BE2C (cell line): ENCODE data around the gene ZCCHC2.

Experiments
- DNase-seq: peaks from one replicate; pipeline ENCODE4 v3.0.0-alpha.2; 2020
- H3K27me3 ChIP-seq: fragments of 250-450 bp; sonication (Bioruptor Pico); 2 replicates; pipeline ENCODE4 v1.5.1; 2020; ENCODE audit warnings: mild to moderate bottlenecking
- H3K36me3 ChIP-seq: fragments of 250-450 bp; sonication (Bioruptor Pico); 2 replicates; pipeline ENCODE4 v1.5.1; 2020; ENCODE audit warnings: mild to moderate bottlenecking
- H3K4me1 ChIP-seq: fragments of 250-450 bp; sonication (Bioruptor Pico); 2 replicates; pipeline ENCODE4 v1.5.1; 2020
- H3K4me3 ChIP-seq: 2 replicates; pipeline ENCODE4 v1.5.1; 2011; ENCODE audit warnings: low read depth, low read length
- H3K9me3 ChIP-seq: fragments of 250-450 bp; sonication (Bioruptor Pico); 2 replicates; pipeline ENCODE4 v1.5.1; 2020
- CTCF ChIP-seq: IDR thresholded peaks from 2 replicates; pipeline ENCODE4 v1.5.1; 2012; ENCODE audit warnings: mild to moderate bottlenecking, low read depth, low read length

The ZCCHC2 gene

GRCh38 chr18:62537042-62537894, 14.4 kb downstream of the ZCCHC2 start:
- no peak for TF ChIP-seq CTCF
- no peak for DNase-seq
- H3K27me3 ChIP-seq: no peaks in the 10 kb centered on the region

GRCh38 chr18:62537946-62538345, 15.1 kb downstream of the ZCCHC2 start:
- no peaks in the 10 kb centered on the region for H3K4me1 ChIP-seq
- no peak for DNase-seq
- no peaks in the 10 kb centered on the region for H3K27me3 ChIP-seq
- no peak overlapping the region for H3K4me3 ChIP-seq
- no peaks in the 10 kb centered on the region for H3K9me3 ChIP-seq
- TF ChIP-seq CTCF: no peak
- H3K36me3 ChIP-seq: no peaks in the 10 kb centered on the region

More at GRCh38 chr18:62537042-62537894, 14.4 kb downstream of the ZCCHC2 start:
- no peaks in the 10 kb centered on the region for H3K36me3 ChIP-seq
- H3K9me3 ChIP-seq: no peaks in the 10 kb centered on the region
- H3K4me1 ChIP-seq: no peaks in the 10 kb centered on the region
- no peak overlapping the region for H3K4me3 ChIP-seq

- H3K27me3 ChIP-seq: no peaks in the 10 kb centered on the region
- TF ChIP-seq CTCF: no peak
- no peak for DNase-seq
- H3K4me3 ChIP-seq: no peak overlapping the region
- H3K4me1 ChIP-seq: no peaks in the 10 kb centered on the region
- no peaks in the 10 kb centered on the region for H3K36me3 ChIP-seq
- no peaks in the 10 kb centered on the region for H3K9me3 ChIP-seq
Observed at GRCh38 chr18:62538881-62539280, 16.1 kb downstream of the ZCCHC2 start.

- Histone ChIP-seq H3K36me3 (no peaks in the 10 kb centered on the region), H3K4me1 (no peaks in the 10 kb centered on the region), H3K9me3 (no peaks in the 10 kb centered on the region), H3K4me3 (no peak overlapping the region), H3K27me3 (no peaks in the 10 kb centered on the region)
- TF ChIP-seq CTCF: no peak
- DNase-seq: no peak
Observed at GRCh38 chr18:62539284-62540165, 16.7 kb downstream of the ZCCHC2 start.

- no peak overlapping the region for H3K4me3 ChIP-seq
- no peaks in the 10 kb centered on the region for H3K36me3 ChIP-seq
- H3K27me3 ChIP-seq: no peaks in the 10 kb centered on the region
- DNase-seq: no peak
- TF ChIP-seq CTCF: no peak
- no peaks in the 10 kb centered on the region for H3K9me3 ChIP-seq
- H3K4me1 ChIP-seq: no peaks in the 10 kb centered on the region
Observed at GRCh38 chr18:62543021-62543420, 20.2 kb downstream of the ZCCHC2 start.
